ENCODE results near the gene FAM181A.
A peak's percentile ranks its signal among the peaks of the same experiment; 100 is the strongest.

The FAM181A gene

GRCh38 chr14:93950948-93951634 lies 23.9 kb downstream of the FAM181A start:
- no peak for DNase-seq (ENCODE audit: low spot score)

GRCh38 chr14:93951635-93952540 lies 24.7 kb downstream of the FAM181A start:
- DNase-seq (ENCODE audit: low spot score): no peak

- DNase-seq (ENCODE audit: low spot score): no peak
These were observed 25.7 kb downstream of the FAM181A start for GRCh38 chr14:93952829-93953228.

GRCh38 chr14:93953263-93953662 lies 26.1 kb downstream of the FAM181A start:
- DNase-seq (ENCODE audit: low spot score): no peak

- DNase-seq (ENCODE audit: low spot score): no peak
These were observed 26.8 kb downstream of the FAM181A start for GRCh38 chr14:93953739-93954515.

- no peak for DNase-seq (ENCODE audit: low spot score)
These were observed 27.3 kb downstream of the FAM181A start for GRCh38 chr14:93954516-93954830.

- DNase-seq (ENCODE audit: low spot score): no peak
These were observed 28.0 kb downstream of the FAM181A start for GRCh38 chr14:93954900-93955849.

- no peak for DNase-seq (ENCODE audit: low spot score)
These were observed 28.8 kb downstream of the FAM181A start for GRCh38 chr14:93955850-93956481.

GRCh38 chr14:93956514-93957332 lies 29.6 kb downstream of the FAM181A start:
- DNase-seq (ENCODE audit: low spot score): no peak

- DNase-seq (ENCODE audit: low spot score): no peak
These were observed 30.2 kb downstream of the FAM181A start for GRCh38 chr14:93957333-93957710.

GRCh38 chr14:93957751-93958566 lies 30.8 kb downstream of the FAM181A start:
- no peak for DNase-seq (ENCODE audit: low spot score)

GRCh38 chr14:93958567-93959238 lies 31.6 kb downstream of the FAM181A start:
- no peak for DNase-seq (ENCODE audit: low spot score)

- peak; percentile 88 for DNase-seq (ENCODE audit: low spot score)
These were observed 32.3 kb downstream of the FAM181A start for GRCh38 chr14:93959239-93960107.

- DNase-seq (ENCODE audit: low spot score): no peak
These were observed 32.9 kb downstream of the FAM181A start for GRCh38 chr14:93960108-93960475.

- no peak for DNase-seq (ENCODE audit: low spot score)
These were observed 33.8 kb downstream of the FAM181A start for GRCh38 chr14:93960774-93961438.

- no peak for DNase-seq (ENCODE audit: low spot score)
These were observed 34.5 kb downstream of the FAM181A start for GRCh38 chr14:93961620-93962019.

All from GM03348 (cell line).